HG03565 (cell line): Measurements from ENCODE around the gene IFRD2.
"Not testable (repeated sequence)": the region's sequence is repeated elsewhere in the genome, so short reads cannot be mapped to it uniquely, and the experiment has no call there.

Source experiments
- ATAC-seq: cut with Tn5 transposase; IDR thresholded peaks from one replicate; pipeline ENCODE4 v1.9.1; 2021; ENCODE audit warnings: mild to moderate bottlenecking, moderate library complexity; ENCODE audit not compliant: unreplicated experiment

Gene IFRD2

GRCh38 chr3:50286322-50287227 lies 5.7 kb downstream of the IFRD2 start:
- ATAC-seq: no peak

- ATAC-seq: not testable (repeated sequence)
Measured at GRCh38 chr3:50284121-50284520, 8.1 kb downstream of the IFRD2 start.

- ATAC-seq: no peak
Measured at GRCh38 chr3:50279255-50280016, 12.8 kb downstream of the IFRD2 start.

- ATAC-seq: no peak
Measured at GRCh38 chr3:50278880-50279224, 13.4 kb downstream of the IFRD2 start, which contains the start of gene LSMEM2. Gene LSMEM2 (plus strand): TSS chr3:50279087. CDS start chr3:50279114, 27 bp downstream.

GRCh38 chr3:50278123-50278879 lies 13.9 kb downstream of the IFRD2 start:
- ATAC-seq: no peak

- no peak for ATAC-seq
Measured at GRCh38 chr3:50276762-50277101, 15.5 kb downstream of the IFRD2 start.

GRCh38 chr3:50275996-50276761 lies 16.1 kb downstream of the IFRD2 start:
- ATAC-seq: no peak

GRCh38 chr3:50275141-50275995 lies 16.9 kb downstream of the IFRD2 start:
- ATAC-seq: no peak

- ATAC-seq: no peak
Measured at GRCh38 chr3:50274371-50275104, 17.7 kb downstream of the IFRD2 start.

GRCh38 chr3:50273689-50274065 lies 18.6 kb downstream of the IFRD2 start:
- no peak for ATAC-seq

GRCh38 chr3:50272911-50273688 lies 19.1 kb downstream of the IFRD2 start:
- ATAC-seq: peak; percentile 76

GRCh38 chr3:50272538-50272910 lies 19.7 kb downstream of the IFRD2 start:
- ATAC-seq: not testable (repeated sequence)

GRCh38 chr3:50271314-50271936 lies 20.8 kb downstream of the IFRD2 start:
- no peak for ATAC-seq

- no peak for ATAC-seq
Measured at GRCh38 chr3:50270422-50271224, 21.6 kb downstream of the IFRD2 start.

- ATAC-seq: no peak
Measured at GRCh38 chr3:50269977-50270413, 22.2 kb downstream of the IFRD2 start.

GRCh38 chr3:50269460-50269859 lies 22.8 kb downstream of the IFRD2 start:
- no peak for ATAC-seq
